Measurements from ENCODE around the gene ANKS1A.
"Not testable (repeated sequence)": the region's sequence is repeated elsewhere in the genome, so short reads cannot be mapped to it uniquely, and the experiment has no call there.

Gene ANKS1A

DNA sequence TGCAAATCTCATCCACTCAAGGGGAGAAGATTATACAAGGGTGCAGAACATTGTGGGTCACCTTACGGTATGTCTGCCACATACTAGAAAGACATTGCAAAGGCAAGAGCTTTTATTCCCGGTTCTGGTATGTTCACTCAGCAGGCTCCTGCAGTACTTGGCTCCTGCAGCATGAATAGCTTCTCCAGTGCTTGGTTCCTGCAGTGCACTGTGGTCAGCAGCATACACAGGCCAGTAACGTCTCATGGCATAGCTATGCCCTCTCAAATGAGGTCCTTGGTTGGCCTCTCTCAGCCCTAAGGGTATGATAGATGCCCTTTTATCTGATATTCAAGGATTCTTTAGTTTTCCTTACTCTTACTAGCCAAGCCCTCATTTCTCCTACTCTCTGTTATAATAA is 239.4 kb downstream of the ANKS1A start:
- DNase-seq, result no peak

DNA sequence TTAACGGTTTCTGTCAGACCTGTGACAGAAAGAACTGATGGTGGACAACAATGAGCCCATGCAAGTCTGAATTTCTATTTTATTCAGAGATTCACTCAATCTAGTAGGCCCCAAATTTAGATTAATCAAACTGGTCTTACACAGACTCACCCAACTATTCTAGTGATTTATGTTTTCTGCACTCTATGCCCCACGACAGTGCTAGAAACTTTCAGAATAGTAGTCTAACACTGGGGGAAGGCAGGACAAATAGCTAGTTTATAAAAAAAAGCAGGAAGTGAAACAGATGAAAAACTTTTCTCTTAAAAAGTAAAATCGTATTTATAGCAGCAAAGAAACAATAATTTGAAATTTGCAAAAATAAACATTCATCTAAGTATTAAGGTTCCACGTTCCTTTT is 247.1 kb downstream of the ANKS1A start:
- no peak for DNase-seq

DNA sequence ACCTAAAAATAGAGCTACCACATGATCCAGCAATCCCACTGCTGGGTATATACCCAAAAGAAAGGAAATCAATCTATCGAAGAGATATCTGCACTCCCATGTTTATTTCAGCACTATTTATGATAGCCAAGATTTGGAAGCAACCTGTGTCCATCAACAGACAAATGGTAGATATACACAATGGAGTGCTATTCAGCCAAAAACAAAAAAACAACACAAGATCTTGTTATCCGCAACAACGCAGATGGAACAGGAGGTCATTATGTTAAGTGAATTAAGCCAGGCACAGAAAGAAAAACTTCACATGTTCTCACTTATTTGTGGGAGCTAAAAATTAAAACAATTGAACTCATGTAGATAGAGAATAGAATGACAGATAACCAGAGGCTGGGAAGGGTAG is 249.1 kb downstream of the ANKS1A start:
- not testable (repeated sequence) for DNase-seq

DNA sequence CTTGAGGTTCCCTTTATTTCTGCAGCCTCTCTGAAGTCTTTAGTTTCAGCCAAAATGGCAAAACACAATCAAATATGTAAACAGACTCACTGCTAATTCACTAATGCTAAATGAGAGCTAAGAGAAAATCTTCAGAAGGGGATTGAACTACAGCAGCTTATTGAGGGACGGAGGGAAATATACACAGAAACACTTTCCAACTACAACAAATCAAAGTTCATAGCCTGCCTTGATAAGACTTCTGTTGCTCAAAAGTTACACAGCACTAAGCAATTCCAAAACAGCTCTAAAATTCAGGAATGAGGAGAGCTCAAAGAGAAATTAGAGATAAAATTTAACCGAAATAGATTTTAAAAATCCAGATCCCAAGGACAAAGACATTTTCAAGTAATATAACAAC is 250.4 kb downstream of the ANKS1A start:
- DNase-seq, result no peak

DNA sequence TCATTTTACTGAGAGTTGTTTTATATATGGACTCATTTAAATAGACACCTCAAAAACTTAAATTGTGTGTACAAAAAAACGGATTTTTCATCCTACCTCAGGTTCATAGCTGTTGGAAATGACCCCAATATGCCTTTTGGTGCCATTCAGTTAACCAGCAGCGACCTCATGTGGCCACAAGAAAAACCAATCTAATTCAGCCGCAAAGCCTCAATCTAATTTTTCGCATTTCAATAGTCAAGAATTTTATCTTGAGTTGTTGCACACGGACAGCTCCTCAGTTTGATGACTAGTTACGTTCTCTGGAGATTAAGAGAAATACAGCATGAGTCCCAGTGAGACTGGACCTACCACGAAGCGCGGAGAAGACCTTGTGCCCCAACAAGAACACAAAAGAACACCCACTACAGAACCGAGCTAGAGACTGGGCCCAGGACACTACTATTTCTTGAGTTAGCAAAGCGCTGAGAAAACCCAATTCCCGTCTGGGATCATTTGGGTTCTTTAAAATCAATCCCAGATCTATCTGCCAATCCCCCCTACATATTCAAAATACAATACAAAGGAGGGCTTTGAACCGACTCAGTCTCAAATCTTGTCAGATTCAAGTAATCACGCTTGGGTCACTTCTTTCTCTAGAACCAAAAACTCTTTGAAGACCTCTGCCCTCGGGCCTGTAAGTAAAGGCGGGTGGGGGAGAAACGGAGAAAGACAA is 251.0 kb downstream of the ANKS1A start:
- DNase-seq, result peak; percentile 61

DNA sequence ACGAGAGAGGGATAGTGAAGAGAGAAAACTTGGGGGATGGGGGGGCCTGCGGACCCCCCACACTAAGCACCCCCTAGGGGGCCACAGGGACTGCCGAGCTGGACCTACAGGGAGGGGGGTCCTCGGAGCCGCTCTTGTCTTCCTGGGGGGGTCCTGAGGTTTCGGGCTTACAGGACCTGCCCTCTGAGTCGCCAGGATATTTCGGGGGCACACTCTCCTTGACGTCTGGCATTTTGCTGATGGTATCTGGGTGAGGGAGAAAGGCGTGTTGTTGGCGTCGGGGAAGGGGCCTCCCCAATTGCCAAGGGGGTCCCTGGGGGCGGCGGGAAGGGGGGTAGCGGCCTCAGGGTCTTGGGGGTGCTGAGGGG is 251.6 kb downstream of the ANKS1A start:
- DNase-seq, result no peak

Measured in activated CD4-positive, alpha-beta T cell treated with anti-CD3 and anti-CD28 coated beads, Interleukin-2, amount 50 U/mL, for 16 hours (primary cell).